Effector memory CD4-positive, alpha-beta T cell (primary cell): Measurements from ENCODE around the gene HOXD10.

Experiments used
- DNase-seq, 3 donors: peaks; one replicate each; pipeline ENCODE4 v3.0.0-alpha.2; 2020
- H3K27ac ChIP-seq: 2 replicates; pipeline ENCODE4 v1.7.0; 2013; ENCODE audit warnings: mild to moderate bottlenecking, low read length, moderate library complexity; ENCODE audit not compliant: insufficient read depth, poor library complexity, severe bottlenecking
- H3K27me3 ChIP-seq: replicated peaks from 2 replicates; pipeline ENCODE4 v1.7.0; 2013; ENCODE audit warnings: mild to moderate bottlenecking, low read length; ENCODE audit not compliant: insufficient read depth, control insufficient read depth, poor library complexity, severe bottlenecking
- H3K36me3 ChIP-seq: 2 replicates; pipeline ENCODE4 v1.7.0; 2013; ENCODE audit warnings: mild to moderate bottlenecking, low read length, moderate library complexity; ENCODE audit not compliant: control insufficient read depth, insufficient read depth
- H3K4me1 ChIP-seq: 2 replicates; pipeline ENCODE4 v1.7.0; 2013; ENCODE audit warnings: low read length, mild to moderate bottlenecking; ENCODE audit not compliant: control insufficient read depth, insufficient read depth, poor library complexity, severe bottlenecking
- H3K4me3 ChIP-seq: 2 replicates; pipeline ENCODE4 v1.7.0; 2013; ENCODE audit warnings: low read length, low read depth, mild to moderate bottlenecking; ENCODE audit not compliant: insufficient read depth, poor library complexity, severe bottlenecking
- H3K9me3 ChIP-seq: 2 replicates; pipeline ENCODE4 v1.7.0; 2013; ENCODE audit warnings: mild to moderate bottlenecking, low read length, moderate library complexity; ENCODE audit not compliant: control insufficient read depth

The HOXD10 gene

GRCh38 chr2:176076063-176076462, 40.5 kb upstream of the HOXD10 start:
- Histone ChIP-seq H3K27me3 (peaks cover 76% of the 10 kb centered on the region), H3K9me3 (peaks cover 5% of the 10 kb centered on the region), H3K4me1 (peaks cover 5% of the 10 kb centered on the region), H3K36me3 (no peaks in the 10 kb centered on the region), H3K4me3 (no peak overlapping the region), H3K27ac (no peak overlapping the region)
- DNase-seq = no peak

DNA sequence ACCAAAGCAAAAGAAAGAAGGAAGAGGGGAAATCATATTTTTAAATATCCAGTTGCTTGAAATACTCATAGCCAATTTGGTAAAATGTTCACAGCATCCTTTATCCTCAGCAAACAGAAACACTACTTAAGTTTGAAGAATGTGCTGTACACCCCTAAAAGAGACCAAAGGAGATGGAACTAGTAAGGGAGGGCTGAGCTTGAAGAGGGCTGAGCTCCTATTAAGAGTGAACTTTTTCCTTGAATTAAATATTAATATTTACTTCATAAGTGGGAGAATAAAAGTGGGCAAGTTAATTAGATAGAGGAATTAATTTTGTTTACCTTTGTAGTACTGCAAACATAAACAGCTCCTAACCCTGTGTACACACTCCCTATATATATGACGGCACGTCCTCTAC, 39.8 kb upstream of the HOXD10 start:
- no peak for DNase-seq
- peaks cover 12% of the 10 kb centered on the region for H3K9me3 ChIP-seq
- H3K27me3 ChIP-seq = peaks cover 76% of the 10 kb centered on the region
- no peaks in the 10 kb centered on the region for H3K36me3 ChIP-seq
- peaks cover 5% of the 10 kb centered on the region for H3K4me1 ChIP-seq
- no peak overlapping the region for H3K4me3 ChIP-seq
- H3K27ac ChIP-seq = no peak overlapping the region

DNA sequence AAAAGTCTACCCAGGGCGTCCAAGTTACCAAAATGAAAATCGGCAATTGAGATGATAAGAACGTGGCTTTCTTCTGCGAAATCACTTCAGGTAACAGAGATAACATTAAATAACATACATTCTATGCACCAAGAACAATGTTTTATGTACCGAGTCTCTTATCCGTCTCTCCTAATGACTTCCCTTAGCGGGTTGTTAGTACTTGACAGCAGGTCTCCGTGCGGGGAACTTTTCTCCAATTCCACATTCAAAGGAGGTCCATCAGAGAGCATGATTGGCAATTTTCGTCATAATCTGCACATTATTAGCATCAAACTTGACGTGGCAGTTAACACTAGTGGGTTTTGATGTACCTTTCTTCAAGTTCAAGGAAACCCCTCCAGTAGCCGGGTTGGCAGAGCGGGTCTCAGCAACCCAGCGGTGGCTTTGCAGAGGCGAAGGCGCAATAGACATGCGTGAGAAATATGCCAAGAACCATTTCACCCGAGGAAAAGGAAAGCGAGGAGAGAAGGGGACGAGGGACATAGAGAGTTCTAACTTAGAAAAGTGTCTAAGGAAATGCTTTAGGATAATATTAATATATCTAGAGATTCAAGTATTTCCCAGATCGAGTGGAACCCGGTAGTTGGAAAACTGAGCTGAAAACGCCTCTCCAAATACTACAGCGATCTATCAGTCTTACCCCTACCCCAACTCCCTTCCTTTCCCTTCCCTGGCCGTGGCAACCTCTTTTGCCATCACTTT, 37.9 kb upstream of the HOXD10 start:
- no peak overlapping the region for H3K4me3 ChIP-seq

GRCh38 chr2:176079285-176079830, 37.2 kb upstream of the HOXD10 start:
- Histone ChIP-seq H3K27ac (no peak overlapping the region), H3K36me3 (no peaks in the 10 kb centered on the region), H3K9me3 (peaks cover 20% of the 10 kb centered on the region), H3K4me3 (no peak overlapping the region), H3K4me1 (peaks cover 5% of the 10 kb centered on the region), H3K27me3 (peaks cover 79% of the 10 kb centered on the region)
- DNase-seq = no peak

More for the DNA sequence above, 37.9 kb upstream of the HOXD10 start:
- peaks cover 16% of the 10 kb centered on the region for H3K9me3 ChIP-seq
- peaks cover 78% of the 10 kb centered on the region for H3K27me3 ChIP-seq
- H3K27ac ChIP-seq = no peak overlapping the region
- DNase-seq = no peak
- peaks cover 5% of the 10 kb centered on the region for H3K4me1 ChIP-seq
- H3K36me3 ChIP-seq = no peaks in the 10 kb centered on the region

DNA sequence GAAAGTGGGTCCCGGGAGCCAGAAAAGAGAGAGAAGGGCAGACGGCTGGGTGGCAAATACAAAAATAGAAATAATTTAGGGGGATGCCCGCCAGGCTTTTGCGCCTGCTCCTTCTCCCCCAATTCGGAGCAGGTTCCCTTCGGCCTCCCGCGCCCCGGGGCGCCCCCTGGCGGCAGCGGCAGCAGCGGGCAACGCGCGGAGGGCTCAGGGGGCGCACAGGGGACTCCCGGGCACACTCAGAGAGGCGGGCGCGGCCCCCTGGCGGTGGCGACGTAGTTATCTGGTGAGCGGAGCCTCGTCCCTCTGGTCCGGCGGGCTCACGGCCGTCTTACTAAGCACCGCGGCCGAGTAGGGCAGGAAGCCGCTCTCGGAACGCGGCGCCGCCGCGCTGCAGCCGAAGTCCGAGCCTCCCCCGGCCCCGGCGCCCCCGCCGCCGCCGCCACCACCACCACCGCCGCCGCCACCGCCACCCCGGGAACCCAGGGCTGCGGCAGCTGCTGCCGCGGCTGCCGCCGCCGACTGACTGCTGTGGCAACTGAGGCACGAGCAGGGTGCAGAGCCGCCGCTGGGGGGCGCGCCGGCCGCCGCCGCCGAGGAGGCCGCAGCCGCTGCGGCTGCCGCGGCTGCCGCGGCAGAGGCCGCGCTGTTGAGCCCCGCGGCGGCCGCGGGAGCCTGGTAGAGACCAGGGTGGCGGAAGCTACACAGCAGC, 36.6 kb upstream of the HOXD10 start:
- H3K27ac ChIP-seq = no peak overlapping the region
- no peak overlapping the region for H3K4me3 ChIP-seq
- DNase-seq = no peak
- H3K4me1 ChIP-seq = peaks cover 5% of the 10 kb centered on the region
- H3K9me3 ChIP-seq = peaks cover 22% of the 10 kb centered on the region
- H3K27me3 ChIP-seq = peaks cover 79% of the 10 kb centered on the region
- H3K36me3 ChIP-seq = no peaks in the 10 kb centered on the region

GRCh38 chr2:176080540-176081375, 35.8 kb upstream of the HOXD10 start:
- peaks cover 28% of the 10 kb centered on the region for H3K9me3 ChIP-seq
- DNase-seq = no peak
- H3K4me3 ChIP-seq = no peak overlapping the region
- H3K27me3 ChIP-seq = peaks cover 79% of the 10 kb centered on the region
- H3K36me3 ChIP-seq = no peaks in the 10 kb centered on the region
- no peak overlapping the region for H3K27ac ChIP-seq
- peaks cover 5% of the 10 kb centered on the region for H3K4me1 ChIP-seq

- peaks cover 25% of the 10 kb centered on the region for H3K9me3 ChIP-seq
- DNase-seq = no peak
- no peaks in the 10 kb centered on the region for H3K36me3 ChIP-seq
- peaks cover 5% of the 10 kb centered on the region for H3K4me1 ChIP-seq
- H3K4me3 ChIP-seq = no peak overlapping the region
- no peak overlapping the region for H3K27ac ChIP-seq
- H3K27me3 ChIP-seq = peaks cover 80% of the 10 kb centered on the region
These were observed 35.2 kb upstream of the HOXD10 start for GRCh38 chr2:176081376-176081836.

DNA sequence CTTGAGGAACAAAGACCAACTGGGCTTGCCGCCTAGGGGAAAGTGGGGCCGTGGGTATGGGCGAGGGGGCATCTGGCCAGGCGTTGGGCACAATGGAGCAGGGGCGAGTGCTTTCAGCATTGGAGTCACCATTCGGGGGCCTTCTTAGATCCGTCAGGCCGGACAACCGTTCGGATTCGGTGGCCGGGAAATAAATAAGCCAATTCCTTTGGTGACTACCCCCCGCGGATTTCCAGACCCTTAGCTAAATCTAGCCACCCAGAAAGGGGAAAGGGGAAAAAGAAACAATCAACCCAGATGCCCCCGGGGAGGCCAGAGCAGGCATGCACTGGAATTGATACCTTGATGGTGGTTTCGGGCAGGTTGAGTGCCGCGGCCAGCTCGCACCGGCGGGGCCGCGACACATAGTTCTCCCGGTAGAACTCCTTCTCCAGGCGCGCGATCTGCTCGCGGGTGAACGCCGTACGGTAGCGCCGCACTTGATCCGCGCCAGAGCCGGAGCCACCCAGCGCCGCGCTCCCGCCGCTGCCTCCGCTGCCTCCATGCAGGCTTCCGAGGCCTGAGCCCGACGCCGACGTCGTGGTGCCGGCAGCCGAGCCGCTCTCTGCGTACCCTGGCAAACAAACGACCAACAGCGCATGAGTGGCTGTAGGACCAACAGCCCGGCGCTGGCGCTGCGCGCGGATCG, 34.6 kb upstream of the HOXD10 start:
- Histone ChIP-seq H3K27ac (no peak overlapping the region), H3K4me1 (peaks cover 5% of the 10 kb centered on the region), H3K4me3 (no peak overlapping the region), H3K27me3 (peaks cover 86% of the 10 kb centered on the region), H3K9me3 (peaks cover 25% of the 10 kb centered on the region), H3K36me3 (no peaks in the 10 kb centered on the region)
- DNase-seq = no peak

- peaks cover 86% of the 10 kb centered on the region for H3K27me3 ChIP-seq
- no peak overlapping the region for H3K27ac ChIP-seq
- H3K4me1 ChIP-seq = peaks cover 5% of the 10 kb centered on the region
- H3K36me3 ChIP-seq = no peaks in the 10 kb centered on the region
- peaks cover 25% of the 10 kb centered on the region for H3K9me3 ChIP-seq
- no peak overlapping the region for H3K4me3 ChIP-seq
- no peak for DNase-seq
These were observed 34.1 kb upstream of the HOXD10 start for GRCh38 chr2:176082525-176082823.
